LNCAP (cell line): ENCODE data around the gene MAP1B.

Source experiments
- CTCF ChIP-seq: fragments of 450-650 bp; IDR thresholded peaks from 2 replicates; pipeline ENCODE4 v1.5.1; 2017; ENCODE audit warnings: mild to moderate bottlenecking

Gene MAP1B

GRCh38 chr5:72107901-72108201 lies 576 bp downstream of the MAP1B start:
- TF ChIP-seq CTCF, result no peak

- TF ChIP-seq CTCF, result no peak
Observed at GRCh38 chr5:72108202-72109061, 1.2 kb downstream of the MAP1B start.

GRCh38 chr5:72109062-72109411 lies 1.8 kb downstream of the MAP1B start:
- no peak for TF ChIP-seq CTCF

- no peak for TF ChIP-seq CTCF
Observed at GRCh38 chr5:72109625-72110024, 2.4 kb downstream of the MAP1B start.

- no peak for TF ChIP-seq CTCF
Observed at GRCh38 chr5:72110394-72111013, 3.2 kb downstream of the MAP1B start.

- TF ChIP-seq CTCF, result no peak
Observed at GRCh38 chr5:72112389-72112788, 5.1 kb downstream of the MAP1B start.

- TF ChIP-seq CTCF, result no peak
Observed at GRCh38 chr5:72114629-72115028, 7.4 kb downstream of the MAP1B start.

GRCh38 chr5:72115296-72115695 lies 8.0 kb downstream of the MAP1B start:
- TF ChIP-seq CTCF, result no peak
